Stimulated activated CD4-positive, alpha-beta T cell treated with anti-CD3 and anti-CD28 coated beads, Interleukin-2, amount 100 ng/mL, for 48 hours (primary cell): ENCODE data around the gene HOXC4.
"Not testable (repeated sequence)": the region's sequence is repeated elsewhere in the genome, so short reads cannot be mapped to it uniquely, and the experiment has no call there.

Experiments used
- DNase-seq, 2 donors: peaks; one replicate each; pipeline ENCODE4 v3.0.0-alpha.2; 2020

The HOXC4 gene

DNA sequence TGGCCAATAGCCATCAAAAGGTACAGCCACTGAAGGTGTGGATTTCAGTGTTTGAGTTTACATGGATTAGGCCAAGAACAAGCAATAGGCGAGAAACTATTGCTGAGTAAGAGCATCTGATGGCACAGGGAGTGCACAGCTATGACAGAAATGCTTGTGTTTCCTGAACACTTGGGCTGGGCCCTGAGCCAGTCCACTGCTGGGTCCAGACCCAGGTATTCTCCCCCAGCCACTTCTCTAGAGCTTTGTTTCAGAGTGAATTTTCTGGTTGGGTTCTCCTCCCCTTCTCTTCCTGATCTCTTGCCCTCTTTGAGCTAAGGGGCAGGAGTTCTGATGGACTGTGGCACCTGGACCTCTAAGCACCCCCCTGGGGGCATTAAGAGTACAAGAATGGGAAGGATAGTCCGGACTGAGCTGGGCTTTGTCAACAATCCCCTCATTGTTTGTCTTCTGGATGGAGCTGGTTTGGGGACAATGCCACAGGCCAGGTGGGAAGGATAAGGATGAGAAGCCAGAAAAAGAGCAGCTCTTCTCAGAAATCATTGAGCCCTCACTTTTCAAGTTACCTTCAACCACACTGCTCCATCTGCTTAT, 12.4 kb upstream of the HOXC4 start:
- DNase-seq, result no peak

DNA sequence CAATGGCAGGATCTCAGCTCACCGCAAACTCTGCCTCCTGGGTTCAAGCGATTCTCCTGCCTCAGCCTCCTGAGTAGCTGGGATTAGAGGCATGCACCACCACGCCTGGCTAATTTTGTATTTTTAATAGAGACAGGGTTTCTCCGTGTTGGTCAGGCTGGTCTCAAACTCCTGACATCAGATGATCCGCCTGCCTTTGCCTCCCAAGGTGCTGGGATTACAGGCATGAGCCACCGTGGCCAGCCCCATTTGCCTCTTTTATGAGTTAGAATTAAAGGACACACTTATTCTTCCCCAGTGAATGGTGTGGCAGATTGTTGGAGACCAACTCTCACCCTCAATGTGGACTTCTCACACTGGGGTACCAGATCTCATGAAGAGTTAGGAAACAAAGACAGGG, 11.6 kb upstream of the HOXC4 start:
- not testable (repeated sequence) for DNase-seq

DNA sequence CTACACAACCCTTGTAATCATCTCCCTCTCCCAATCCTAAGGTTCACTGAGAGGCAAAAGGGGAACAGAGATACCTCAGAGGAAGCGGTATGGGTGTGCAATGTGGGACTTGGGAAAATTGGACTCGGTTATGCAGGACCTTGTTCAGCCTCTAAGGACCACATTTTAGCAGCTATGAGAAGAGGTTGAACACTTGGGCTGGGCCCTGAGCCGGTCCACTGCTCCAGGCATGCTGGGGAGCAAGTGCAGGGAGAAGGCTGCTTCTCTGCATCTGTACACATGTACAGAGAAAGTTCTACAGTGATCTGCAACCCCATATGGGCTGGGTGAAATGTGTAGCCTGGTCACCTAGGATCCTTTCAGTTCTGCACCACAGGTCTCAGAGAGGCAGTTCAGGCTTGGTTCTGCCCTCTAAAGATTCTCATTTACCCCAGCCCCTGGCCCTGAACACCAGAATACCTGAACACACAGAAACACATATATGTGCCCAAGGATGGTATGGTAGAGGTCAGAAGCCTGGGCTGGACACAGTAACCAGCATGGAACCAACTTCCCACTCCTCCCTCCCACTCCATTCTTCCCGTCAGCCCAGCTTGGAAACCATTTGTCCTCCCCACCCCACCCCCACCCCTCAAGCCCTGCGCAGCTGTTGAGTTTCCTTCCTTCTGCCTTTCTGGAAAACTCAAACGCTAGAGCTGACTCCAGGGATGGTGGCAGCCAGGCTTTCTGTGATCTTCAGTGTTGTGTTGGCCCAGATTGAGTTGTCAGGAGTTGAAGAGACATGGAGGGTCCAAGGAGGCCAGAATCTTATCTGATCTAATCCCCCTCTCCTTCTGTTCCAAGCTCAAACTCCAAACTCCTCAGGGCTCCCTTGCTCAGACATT, 10.4 kb upstream of the HOXC4 start:
- no peak for DNase-seq

DNA sequence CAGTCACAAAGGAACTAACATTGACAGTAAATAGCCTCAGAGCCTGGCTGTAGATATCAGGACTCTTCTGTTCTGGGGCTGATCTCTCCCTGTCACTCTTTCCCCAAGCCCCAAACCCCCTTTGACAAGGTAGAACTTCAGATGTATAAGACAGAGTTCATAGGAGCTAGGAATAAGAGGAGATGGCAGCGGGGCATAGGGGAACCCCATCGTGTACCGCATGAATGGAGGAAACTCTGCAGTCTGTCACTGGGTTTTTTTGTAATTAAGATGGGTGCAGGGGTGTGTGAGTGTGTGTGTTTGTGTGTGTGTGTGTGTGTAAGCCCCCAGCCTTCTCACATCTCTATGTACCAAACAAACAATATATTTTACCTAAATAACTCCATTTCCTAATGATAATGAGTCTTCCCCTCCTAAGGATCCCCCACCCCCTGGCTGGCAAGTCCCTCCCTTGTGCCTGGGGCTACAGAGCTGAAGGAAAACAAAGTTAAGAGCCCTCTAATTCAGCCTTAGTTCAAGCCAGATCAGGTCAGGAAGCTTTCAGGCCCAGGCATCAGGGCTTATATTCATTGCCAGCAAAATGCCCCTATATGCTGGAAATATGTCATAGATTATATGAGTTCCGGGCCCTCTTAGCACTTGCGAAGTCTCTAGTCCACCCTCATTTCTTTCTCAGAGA, 9.1 kb upstream of the HOXC4 start:
- DNase-seq, result no peak

DNA sequence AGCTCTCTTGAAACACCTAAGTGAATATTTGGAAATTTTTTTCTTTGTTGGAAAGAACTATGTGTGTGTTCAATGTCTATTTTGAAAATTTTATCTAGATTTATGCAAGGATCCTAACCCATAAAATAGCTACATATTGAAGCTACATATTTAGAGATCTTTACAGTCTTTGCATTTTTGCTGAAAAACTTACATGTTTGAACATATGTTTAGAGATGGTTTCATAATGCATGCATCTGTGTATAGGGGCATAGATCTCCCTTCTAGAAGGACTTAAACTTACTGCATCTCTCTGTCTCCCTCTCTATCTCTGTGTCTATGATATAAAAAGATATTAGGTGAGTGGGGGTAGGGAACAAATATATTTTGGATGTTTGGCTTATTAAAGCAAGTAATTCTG, 8.2 kb upstream of the HOXC4 start:
- no peak for DNase-seq

DNA sequence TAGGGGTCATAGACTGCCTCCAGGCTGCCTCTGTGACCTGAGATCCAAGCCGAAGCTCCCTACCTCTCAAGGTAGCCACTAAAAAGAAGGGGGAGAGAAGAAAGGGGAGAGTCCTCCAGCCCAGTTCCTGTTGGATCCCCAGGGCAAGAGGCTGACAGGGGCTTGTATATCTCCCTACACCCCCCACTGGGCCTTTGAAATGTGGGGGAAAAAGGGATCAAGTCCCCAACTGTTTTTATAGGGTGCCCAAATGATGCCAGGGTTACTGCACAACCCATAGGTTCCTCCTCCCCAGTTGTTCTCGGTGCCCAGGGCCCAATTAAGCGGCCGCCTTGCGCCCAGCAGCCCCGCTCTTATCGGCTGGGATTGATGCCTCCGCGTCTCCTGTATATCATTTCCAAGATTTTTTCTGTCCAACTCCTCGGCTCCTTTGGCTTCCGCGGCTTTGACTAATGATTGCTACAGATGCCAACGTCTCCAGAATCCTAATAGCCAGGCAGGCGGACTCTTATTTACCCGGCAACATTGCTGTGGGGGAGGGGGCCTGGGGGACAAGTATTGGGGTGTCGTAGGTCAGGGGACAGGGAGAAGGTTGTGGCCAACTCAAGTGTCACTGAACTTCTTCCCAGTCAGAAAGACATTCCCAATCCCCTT, 7.6 kb upstream of the HOXC4 start:
- no peak for DNase-seq

DNA sequence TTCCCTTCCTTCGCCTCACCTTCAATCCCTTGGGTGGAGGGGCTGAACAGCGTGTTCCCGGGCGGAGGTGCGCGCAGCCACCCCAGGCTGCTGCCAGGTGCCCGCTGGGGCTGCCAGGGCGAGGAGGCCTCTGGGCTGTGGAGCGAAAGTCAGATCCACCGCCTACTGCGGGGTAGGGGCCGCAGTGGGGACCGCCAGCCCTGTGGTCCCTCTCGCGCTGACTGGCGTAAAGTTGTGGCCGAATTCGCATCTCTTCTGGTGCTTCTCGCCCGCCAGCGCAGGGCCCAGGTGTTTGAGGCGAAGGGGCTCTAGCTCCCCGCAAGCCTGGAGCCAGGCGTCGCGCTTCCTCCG, 6.9 kb upstream of the HOXC4 start:
- no peak for DNase-seq

DNA sequence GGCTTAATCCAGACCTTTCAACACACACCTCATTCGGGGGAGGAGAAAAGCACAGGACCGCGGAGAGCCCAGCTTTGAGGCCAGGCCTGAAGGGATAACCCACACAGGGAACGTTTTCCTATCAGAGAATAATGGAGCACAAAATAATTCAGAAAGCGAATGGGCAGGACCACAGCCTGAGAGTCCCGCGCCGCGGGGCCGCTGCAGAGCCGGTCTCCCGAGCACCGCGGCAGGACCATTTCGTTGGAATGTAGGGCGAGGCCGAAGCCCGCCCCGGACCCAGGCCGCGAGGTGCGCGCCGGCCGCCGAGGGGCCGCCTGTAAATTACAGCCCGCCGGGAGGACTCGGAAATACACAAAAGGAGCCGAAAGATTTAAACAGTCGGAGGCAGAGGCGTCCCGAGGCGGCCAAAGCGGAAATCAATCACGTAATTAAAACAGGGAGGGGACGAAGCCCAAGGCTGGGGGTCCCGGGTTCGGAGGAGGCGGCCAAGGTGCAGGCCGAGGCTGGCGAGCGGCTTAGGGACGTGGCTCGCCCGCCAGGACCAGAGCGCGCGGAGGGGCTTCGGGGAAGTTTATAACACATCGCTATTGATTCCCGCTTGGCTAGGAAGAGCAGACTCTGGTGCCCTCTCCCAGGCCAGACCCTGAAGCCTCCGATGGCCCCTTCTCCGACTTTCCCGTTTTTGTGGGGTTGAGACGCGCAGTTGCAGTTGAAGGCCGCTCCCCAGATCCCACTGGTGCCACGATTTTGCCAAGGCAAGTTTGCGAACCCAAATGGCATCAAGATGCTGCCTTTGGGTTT, 6.3 kb upstream of the HOXC4 start:
- DNase-seq, result no peak

DNA sequence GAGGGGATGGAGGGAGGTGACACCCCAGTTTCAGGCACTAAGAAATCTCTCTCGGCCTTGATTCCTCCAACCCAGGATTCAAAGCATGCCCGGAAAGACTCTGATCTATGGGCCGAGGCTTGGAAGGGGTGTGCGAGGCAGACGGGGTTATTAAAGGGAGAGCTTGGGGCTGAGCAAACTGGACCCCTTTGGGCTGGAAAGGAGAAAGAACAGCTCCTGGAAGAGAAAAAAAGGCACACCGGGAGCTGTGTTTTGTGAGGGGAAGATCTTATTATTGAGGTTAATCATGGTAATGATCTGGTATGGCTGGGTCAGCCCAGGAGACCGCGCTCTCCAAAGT, 5.7 kb upstream of the HOXC4 start:
- DNase-seq, result no peak

DNA sequence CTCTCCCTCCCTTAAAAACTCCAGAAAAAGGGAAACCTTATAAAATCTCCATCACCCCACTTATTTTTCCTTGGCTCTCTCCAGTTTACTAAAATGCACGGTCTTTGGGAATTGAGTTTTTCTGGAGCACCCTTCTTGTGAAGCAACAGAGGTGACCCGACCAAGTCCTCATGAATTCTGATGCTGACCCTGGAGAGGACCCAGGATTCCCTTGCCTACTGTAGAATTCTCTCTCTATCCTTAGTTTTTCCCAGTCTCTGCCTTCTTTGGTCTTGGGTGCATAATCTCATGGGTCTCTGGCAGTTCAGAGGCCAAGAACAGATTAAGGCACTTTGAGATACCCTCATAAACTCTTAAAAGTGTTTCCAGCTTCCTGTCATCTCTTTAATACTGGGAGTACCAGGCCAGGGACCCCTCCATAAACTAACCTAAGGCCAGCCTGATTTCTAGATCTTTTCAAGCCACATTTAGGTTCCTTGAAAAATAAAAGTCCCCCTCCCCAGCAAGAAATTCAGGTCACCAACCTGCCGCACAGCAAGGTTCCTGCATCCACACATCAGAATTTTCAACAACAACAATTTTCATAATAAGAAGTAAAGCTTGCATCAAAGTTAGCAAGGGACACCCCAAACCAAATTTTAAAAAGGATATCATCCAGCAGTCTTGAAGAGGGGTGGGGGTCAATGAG, 5.1 kb upstream of the HOXC4 start:
- DNase-seq, result no peak

DNA sequence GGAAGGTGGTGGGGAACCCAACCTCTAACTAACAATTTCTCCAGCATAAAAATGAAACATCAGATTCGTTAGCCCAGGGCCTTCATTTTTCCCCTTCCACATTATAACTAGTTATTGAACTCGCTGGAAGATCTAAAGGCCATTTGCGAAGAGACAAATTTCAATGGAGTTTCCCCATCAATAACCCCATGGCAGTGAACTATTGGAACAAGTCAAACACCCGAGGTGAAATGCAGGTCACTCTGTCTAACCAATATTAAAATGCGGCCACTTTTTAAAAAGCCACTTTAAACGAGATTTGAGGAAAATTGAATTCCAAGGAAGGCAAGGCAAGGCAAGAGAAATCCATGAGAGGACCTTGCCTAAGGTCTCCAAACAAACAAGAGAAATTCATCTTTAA, 4.5 kb upstream of the HOXC4 start:
- no peak for DNase-seq

DNA sequence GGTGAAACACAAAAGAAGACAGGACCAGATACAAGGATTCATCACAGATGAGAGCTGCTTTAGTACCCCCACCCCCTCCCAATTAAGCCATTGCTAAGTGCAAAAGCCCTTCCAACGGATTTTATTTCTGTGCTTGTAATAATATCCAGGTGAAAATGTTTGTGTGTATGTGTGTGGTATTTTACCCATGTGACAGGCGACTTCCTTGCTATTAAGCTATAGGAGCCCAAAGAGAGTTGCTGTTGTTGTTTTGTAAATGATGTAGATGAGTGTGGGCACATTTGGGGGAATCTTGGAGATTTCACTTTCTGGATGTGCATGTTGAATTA, 3.2 kb upstream of the HOXC4 start:
- DNase-seq, result no peak

DNA sequence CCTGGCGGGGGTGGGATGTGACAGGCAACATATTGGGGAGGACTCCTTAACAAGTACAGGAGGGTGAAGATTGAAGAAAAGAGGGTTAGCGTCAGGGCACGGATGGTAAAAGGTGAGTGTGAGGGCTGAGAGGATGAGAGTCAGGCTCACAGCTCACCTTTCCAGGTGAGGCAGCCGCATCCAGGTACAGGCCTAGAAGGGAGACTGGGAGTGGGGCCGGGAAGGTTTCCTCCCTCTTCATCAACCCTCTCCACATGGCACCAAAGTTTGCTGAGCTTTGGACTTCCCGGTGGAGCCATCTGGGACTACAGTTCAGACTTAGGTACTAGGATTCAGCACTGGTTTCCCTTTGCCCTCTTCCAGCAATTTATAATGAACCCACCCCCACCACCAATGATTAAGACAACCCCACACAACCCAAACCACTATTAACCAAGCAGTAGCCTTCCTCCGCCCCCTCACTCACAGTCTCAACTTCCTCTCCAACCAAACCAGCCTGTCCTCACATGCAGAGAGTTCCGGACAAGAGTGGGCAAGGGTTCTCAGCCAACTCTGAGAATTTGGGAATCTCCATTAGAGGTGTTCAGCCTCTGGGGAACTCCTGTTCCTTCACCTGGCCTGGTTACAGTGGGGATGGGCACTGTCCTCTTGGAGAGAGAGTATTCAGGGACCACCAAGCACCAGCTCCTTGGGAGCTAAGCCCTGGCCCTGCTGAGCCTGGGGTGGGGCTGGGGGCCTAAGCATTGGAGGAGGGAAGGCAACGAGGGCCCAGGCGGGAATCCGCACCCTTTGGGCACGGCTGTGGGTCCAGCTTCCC, 2.4 kb upstream of the HOXC4 start:
- DNase-seq, result no peak

DNA sequence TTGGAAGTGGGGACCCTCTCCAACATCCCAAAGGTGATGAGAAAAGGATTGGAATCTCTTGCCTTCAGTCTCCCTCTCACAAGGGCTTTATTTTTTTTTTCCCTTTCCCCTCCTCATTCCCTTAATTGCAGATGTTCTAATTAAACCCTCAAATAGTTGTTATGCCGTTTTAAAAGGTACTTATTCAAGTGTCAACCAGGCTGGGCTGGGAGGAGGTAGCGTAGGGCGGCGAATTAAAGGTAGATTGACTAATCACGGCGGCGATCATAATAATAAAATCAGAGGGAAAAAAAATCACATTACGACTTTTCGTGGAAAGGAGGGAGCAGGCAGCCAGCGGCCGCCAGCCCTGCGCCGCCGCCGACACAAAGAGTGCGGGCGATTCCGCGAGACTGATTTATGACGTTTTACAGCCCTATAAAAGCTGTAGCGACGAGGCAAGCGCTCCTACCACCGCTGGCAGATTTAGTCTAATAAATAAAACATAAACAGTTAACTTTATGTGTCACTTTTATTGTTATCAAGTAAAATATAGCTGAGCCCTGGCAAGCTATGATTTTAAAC, 1.7 kb upstream of the HOXC4 start:
- no peak for DNase-seq

DNA sequence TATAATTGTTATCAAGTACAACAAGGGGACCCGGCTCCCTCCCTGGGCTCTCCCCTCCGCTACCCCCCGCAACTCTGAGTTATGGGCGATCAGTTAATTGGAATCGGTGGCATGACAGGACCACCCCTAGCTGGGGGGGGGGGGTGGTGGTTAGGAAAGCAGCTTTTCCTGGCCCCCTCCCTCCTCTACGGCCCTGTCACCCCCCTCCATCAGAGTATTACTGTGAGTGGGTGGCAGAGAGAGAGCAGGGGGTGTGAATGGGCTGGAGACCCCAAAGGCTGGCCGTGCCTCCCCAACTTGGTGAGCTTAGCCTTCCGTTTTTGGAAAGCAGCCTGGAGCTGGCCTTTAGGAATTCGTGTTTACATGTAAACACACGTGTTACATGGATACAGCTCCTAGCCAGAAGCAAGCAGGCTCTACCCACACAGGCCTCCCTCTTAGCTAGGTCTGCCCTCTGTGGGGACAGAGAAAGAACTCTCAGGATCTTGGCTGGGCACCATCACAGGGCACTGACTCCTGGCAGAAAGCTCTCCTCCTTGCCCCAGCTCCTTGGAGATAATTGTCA, 1.1 kb upstream of the HOXC4 start:
- no peak for DNase-seq

DNA sequence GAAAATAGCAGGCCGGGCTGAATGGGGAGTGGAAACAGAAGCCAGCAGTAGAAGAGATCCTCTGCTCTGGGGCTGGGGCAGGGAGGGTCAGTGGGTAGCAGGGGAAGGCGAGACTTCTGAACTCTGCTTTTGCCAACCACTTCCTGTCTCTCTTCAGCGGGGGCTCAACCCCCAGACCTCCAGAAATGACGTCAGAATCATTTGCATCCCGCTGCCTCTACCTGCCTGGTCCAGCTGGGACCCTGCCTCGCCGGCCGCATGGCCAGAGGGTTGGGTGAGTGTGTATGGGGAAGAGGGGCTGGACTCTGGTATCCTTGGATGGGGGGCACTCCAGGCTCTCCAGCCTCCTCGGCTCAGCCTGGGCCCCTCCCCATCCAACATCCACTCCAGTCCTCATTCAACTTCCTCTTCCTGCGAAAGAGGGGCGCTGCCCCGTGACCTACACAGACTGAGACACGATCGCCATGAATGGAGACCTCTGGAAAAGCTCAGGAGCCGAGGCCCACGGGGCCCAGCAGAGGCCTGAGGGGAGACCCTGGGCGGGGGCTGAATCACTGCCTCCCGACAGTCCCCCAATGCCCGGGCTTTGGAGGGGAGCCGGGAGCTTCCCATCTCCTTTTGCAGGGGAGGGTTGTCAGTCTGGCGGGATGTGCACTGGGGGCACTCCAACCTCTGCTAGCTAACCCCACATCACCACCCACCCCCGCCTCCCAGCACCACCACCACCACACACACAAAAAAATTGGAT, 458 bp upstream of the HOXC4 start:
- DNase-seq, result no peak

DNA sequence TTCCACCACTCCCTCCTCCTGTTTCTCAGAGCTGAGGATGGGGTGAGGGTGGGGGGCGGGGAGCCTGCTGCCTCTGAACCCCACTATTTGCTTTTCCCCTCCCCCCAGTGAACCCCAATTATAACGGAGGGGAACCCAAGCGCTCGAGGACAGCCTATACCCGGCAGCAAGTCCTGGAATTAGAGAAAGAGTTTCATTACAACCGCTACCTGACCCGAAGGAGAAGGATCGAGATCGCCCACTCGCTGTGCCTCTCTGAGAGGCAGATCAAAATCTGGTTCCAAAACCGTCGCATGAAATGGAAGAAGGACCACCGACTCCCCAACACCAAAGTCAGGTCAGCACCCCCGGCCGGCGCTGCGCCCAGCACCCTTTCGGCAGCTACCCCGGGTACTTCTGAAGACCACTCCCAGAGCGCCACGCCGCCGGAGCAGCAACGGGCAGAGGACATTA, 1.1 kb downstream of the HOXC4 start:
- DNase-seq, result no peak

DNA sequence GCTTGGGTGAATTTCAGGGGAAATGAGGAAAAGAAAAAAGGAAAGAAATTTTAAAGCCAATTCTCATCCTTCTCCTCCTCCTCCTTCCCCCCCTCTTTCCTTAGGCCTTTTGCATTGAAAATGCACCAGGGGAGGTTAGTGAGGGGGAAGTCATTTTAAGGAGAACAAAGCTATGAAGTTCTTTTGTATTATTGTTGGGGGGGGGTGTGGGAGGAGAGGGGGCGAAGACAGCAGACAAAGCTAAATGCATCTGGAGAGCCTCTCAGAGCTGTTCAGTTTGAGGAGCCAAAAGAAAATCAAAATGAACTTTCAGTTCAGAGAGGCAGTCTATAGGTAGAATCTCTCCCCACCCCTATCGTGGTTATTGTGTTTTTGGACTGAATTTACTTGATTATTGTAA, 1.9 kb downstream of the HOXC4 start:
- no peak for DNase-seq

DNA sequence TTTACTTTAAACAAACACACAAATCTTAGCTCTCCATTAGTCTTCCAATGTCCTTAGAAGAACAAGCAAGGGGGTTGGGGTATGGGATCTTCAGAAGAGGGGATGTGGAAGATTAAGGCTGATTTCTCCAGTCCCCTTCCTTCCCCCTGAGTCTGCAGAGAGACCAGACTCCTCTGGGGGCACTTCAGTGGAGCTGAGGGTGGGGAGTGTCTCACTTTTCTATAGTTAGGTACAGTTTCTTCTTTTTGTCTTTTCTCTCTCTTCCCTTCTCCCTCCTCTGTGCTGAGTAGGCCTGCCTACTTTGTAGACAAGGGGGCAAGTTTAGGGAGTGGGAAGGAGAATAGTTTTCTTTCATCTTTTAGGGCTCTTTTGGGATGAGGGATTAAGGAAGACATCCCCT, 2.5 kb downstream of the HOXC4 start:
- DNase-seq, result no peak

DNA sequence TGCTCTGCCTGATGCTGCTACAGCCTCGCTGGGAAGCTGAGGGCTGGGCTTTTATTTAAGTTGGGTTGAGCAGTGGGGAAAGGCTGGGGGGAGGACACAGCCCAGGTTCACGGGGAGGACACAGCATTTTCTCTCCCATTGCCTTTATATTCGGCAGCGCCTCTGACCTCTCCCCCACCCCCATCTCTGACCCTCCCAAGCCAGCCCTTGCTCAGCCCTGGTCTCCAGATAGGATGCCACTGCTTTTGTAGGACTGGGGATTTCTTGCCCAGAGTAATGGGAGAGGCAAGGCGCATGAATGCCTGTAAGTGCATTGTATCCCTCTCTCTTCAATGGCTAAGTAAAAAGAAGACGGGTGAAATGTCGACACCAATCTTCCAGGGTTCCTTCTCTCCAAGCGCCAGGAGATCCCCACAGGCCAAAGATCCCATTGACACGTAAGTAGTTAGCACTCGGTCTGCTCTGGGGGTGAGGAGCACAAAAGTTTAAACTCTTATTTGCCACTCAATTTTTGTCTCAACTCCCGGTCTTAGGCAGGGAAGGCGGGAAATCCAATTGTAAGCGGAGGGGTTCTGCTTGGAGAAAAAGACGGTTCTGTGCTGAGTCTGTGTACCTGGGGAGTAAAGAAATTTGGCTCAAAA, 4.6 kb downstream of the HOXC4 start:
- no peak for DNase-seq
